Kidney (tissue), 14 donors: ENCODE measurements around the gene SRSF9. TPM values are rescaled to one million over a fixed set of nuclear protein-coding genes. Genes with fewer than 3 reads are reported as not detected.

Source experiments
- DNase-seq, 5 donors: peaks; one replicate each; pipeline ENCODE4 v3.0.0-alpha.2; 2013 to 2020
- FAIRE-seq: peaks from 2 replicates; lab custom pipeline; 2012; peaks lifted over from hg19 to GRCh38; lab: Jason Lieb, UNC
- H3K27ac ChIP-seq, 2 donors: one replicate each; pipeline ENCODE4 v1.7.0; 2013; ENCODE audit warnings: low read depth in 2 of 2, low read length in 2 of 2, inconsistent platforms in 1 of 2
- H3K27me3 ChIP-seq: one replicate; pipeline ENCODE4 v1.7.1; 2013; ENCODE audit warnings: low read length, inconsistent platforms; ENCODE audit not compliant: control insufficient read depth, insufficient read depth
- H3K36me3 ChIP-seq, 3 donors: one replicate each; pipeline versions ENCODE4 v1.7.0 to v1.7.1; 2013; ENCODE audit warnings: low read length in 3 of 3, control low read depth in 1 of 3, inconsistent platforms in 1 of 3; ENCODE audit not compliant: insufficient read depth in 3 of 3, control insufficient read depth in 2 of 3
- H3K4me1 ChIP-seq, 3 donors: one replicate each; pipeline versions ENCODE4 v1.7.0 to v1.7.1; 2013; ENCODE audit warnings: low read length in 3 of 3, inconsistent platforms in 1 of 3, low read depth in 1 of 3; ENCODE audit not compliant: control insufficient read depth in 2 of 3, insufficient read depth in 2 of 3
- H3K4me3 ChIP-seq, 3 donors: one replicate each; pipeline versions ENCODE4 v1.7.0 to v1.8.1; 2013; ENCODE audit warnings: low read length in 3 of 3, control low read depth in 1 of 3, inconsistent platforms in 1 of 3
- H3K9ac ChIP-seq, 3 donors: one replicate each; pipeline versions ENCODE4 v1.7.0 to v1.7.1; 2013; ENCODE audit warnings: low read length in 3 of 3, control low read depth in 1 of 3, inconsistent platforms in 1 of 3
- H3K9me3 ChIP-seq, 3 donors: one replicate each; pipeline versions ENCODE4 v1.7.0 to v1.7.1; 2013; ENCODE audit warnings: low read length in 3 of 3, control low read depth in 1 of 3, inconsistent platforms in 1 of 3; ENCODE audit not compliant: control insufficient read depth in 2 of 3, insufficient read depth in 1 of 3
- CTCF ChIP-seq: IDR thresholded peaks from 3 replicates; pipeline ENCODE4 v1.5.1; 2012; ENCODE audit warnings: mild to moderate bottlenecking, moderate library complexity, borderline replicate concordance; ENCODE audit not compliant: insufficient read depth; ENCODE audit errors: extremely low read depth
- intact Hi-C: fragments of 100-400 bp; cut with DNase I; formaldehyde crosslinking; loops from one replicate; pipeline ENCODE4 v1.11.1; 2022
- polyA plus RNA-seq: library from polyadenylated mRNA; stranded (reverse); fragments of 350-450 nt; fragmentation: Illumina TruSeq; extraction: RNeasy Lipid Tissue Mini Kit (QIAGEN cat#74804); gene quantifications from one replicate; pipeline ENCODE4 v1.2.3, GENCODE V29; 2014; ENCODE audit warnings: low read depth, low replicate concordance; ENCODE audit not compliant: insufficient read depth
- total RNA-seq: library from RNA; stranded (reverse); fragmentation: NEBNext Ultra II Directional; extraction: Animal tissue kit (Norgen Biotek cat#: 25700); gene quantifications from one replicate; pipeline ENCODE4 v1.2.1, GENCODE V29; 2021
- donor health status: control.
- donor health status: control.
- donor health status: control.
- donor health status: control.
- donor health status: control.
- donor health status: DM: yes; HTN: yes; CAD: no.
- donor health status: Normal renal cell carcinoma (clear cell type).

The SRSF9 gene
- total and polyA plus RNA-seq, 2 donors from 2014 or later, result 144 to 151 TPM

GRCh38 chr12:120463712-120464111 is 5.8 kb downstream of the SRSF9 start:
- Histone ChIP-seq H3K36me3 (peaks cover 36 to 46% (median 45%) of the 10 kb centered on the region in 3 donors), H3K4me3 (no peak overlapping the region), H3K9me3 (no peaks in the 10 kb centered on the region), H3K27ac (no peak overlapping the region), H3K9ac (no peak overlapping the region), H3K4me1 (peaks cover 0 to 5% (median 0%) of the 10 kb centered on the region in 3 donors), H3K27me3 (no peaks in the 10 kb centered on the region)
- intact Hi-C loops, result no loop called here
- FAIRE-seq, result no peak
- TF ChIP-seq CTCF, result no peak
- DNase-seq, result no peak

- Histone ChIP-seq H3K27ac (no peak overlapping the region), H3K9me3 (no peaks in the 10 kb centered on the region), H3K4me1 (no peaks in the 10 kb centered on the region), H3K27me3 (no peaks in the 10 kb centered on the region), H3K9ac (no peak overlapping the region), H3K4me3 (no peak overlapping the region), H3K36me3 (peaks cover 37 to 49% (median 46%) of the 10 kb centered on the region in 3 donors)
- no peak for FAIRE-seq
- no peak for TF ChIP-seq CTCF
- no peak for DNase-seq
- intact Hi-C loops, result no loop called here
Measured at GRCh38 chr12:120462099-120462640, 7.4 kb downstream of the SRSF9 start.

- peaks cover 34 to 63% (median 54%) of the 10 kb centered on the region in 3 donors for H3K36me3 ChIP-seq
- no peak overlapping the region for H3K27ac ChIP-seq
- DNase-seq (no peak), FAIRE-seq (no peak)
- TF ChIP-seq CTCF, result no peak
- no peak overlapping the region for H3K9ac ChIP-seq
- H3K4me1 ChIP-seq, result no peaks in the 10 kb centered on the region
- H3K4me3 ChIP-seq, result no peak overlapping the region
- intact Hi-C loops, result no loop called here
- no peaks in the 10 kb centered on the region for H3K27me3 ChIP-seq
- no peaks in the 10 kb centered on the region for H3K9me3 ChIP-seq
Measured at GRCh38 chr12:120460157-120460556, 9.4 kb downstream of the SRSF9 start.

- no peaks in the 10 kb centered on the region for H3K27me3 ChIP-seq
- H3K4me1 ChIP-seq, result no peaks in the 10 kb centered on the region
- no peaks in the 10 kb centered on the region for H3K9me3 ChIP-seq
- no peak overlapping the region for H3K27ac ChIP-seq
- no peak overlapping the region for H3K4me3 ChIP-seq
- H3K9ac ChIP-seq, result no peak overlapping the region
- H3K36me3 ChIP-seq, result peaks cover 12 to 35% (median 33%) of the 10 kb centered on the region in 3 donors
- no peak for DNase-seq
- FAIRE-seq, result no peak
- TF ChIP-seq CTCF, result no peak
- intact Hi-C loops, result no loop called here
Measured at GRCh38 chr12:120457133-120457532, 12.4 kb downstream of the SRSF9 start.
